Measurements from ENCODE around the gene FTO. TPM values are rescaled to one million over a fixed set of nuclear protein-coding genes. Genes with fewer than 3 reads are reported as not detected.

Gene FTO
- total and polyA plus RNA-seq, 7 experiments from 2014 or later = 47.2 to 104 (median 58.3) TPM

DNA sequence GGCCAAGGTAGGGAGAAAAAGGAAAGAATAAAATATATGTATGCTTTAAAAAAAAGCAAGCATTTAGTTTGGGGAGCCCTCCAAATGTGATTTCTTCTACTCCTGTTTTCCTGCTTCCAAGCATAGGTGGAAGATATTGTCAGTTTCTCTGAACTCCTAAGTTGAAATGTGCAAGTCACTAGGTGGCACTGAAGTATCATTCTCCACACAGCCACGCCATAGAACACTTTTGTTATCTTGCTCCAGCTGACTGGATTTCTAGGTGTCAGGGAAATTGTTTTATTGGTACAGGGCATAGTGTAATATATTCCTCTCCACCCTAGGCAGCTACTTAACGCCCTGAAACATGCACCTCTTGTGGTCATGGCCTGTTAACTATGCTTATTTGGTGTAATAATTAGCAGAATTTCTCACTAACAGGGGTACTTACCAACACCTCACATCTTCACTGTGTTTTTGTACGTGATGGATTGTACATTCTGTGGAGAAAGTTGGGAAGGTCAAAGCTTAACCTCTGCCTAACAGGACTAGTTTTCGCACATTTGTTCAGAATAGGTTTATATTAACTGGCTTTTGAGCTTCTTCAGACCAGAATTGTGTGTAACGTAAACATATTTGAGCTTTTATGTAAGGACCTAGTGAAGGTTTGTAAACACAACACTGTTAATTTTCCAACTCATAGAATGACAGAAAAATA is 69.3 kb downstream of the FTO start:
- Histone ChIP-seq H3K9me3 (ENCODE audit: control insufficient read depth in 2 of 3, low read length in 3 of 3) (no peaks in the 10 kb centered on the region), H3K27ac (ENCODE audit: low read depth, low read length) (no peak overlapping the region), H3K36me3 (ENCODE audit: control insufficient read depth in 2 of 3, insufficient read depth in 3 of 3, low read length in 3 of 3) (no peaks in the 10 kb centered on the region), H3K4me3 (ENCODE audit: low read length) (no peak overlapping the region), H3K27me3 (ENCODE audit: control insufficient read depth in 2 of 2, insufficient read depth in 2 of 2, low read length in 2 of 2) (no peaks in the 10 kb centered on the region), H3K4me1 (ENCODE audit: control insufficient read depth in 2 of 2, insufficient read depth in 2 of 2, low read length in 2 of 2) (peaks cover 0 to 4% of the 10 kb centered on the region in 2 donors)
- ATAC-seq = no peak
- intact Hi-C loops (cut with micrococcal nuclease) = loop anchor here (1.0 to 10.0 kb wide), 5 partner anchors 50 to 1152 kb away; no protein-coding TSS in a partner anchor
- ChIA-PET POLR2A (no interaction called here), CTCF (interaction anchor here (1.0 kb wide), 1 partner anchor 50 kb away, joined by 3 read pairs; no protein-coding TSS in a partner anchor)
- no peak overlapping the region for H3K27ac Mint-ChIP-seq
- no peaks in the 10 kb centered on the region for H3K36me3 Mint-ChIP-seq
- H3K4me3 Mint-ChIP-seq = no peak overlapping the region
- peak in 5 of 9 donors; percentile 2 to 32 (median 25) for DNase-seq
- H3K4me1 Mint-ChIP-seq = peaks cover 13 to 32% (median 26%) of the 10 kb centered on the region in 7 donors
- no peaks in the 10 kb centered on the region for H3K9me3 Mint-ChIP-seq
- no peaks in the 10 kb centered on the region for H3K27me3 Mint-ChIP-seq

DNA sequence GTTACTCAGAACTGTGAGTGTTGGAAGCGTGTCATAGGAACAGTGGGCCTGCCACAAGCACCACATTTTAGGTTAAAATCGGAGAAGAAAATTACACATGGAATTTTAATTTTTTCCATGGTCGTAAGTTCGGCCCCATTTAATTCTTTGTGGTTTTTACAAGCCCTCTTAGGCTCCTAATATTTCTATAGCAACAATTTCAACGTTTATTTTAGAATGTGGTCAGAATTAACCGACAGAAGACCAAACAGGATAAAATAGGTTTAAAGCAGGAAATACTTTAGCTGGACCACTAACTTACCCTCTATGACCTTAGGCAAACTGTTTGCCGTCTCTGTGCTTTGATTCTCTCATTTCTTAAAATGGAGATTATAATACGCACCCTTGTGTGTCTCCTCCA is 69.9 kb downstream of the FTO start:
- H3K27ac ChIP-seq (ENCODE audit: low read depth, low read length) = no peak overlapping the region
- H3K36me3 Mint-ChIP-seq = no peaks in the 10 kb centered on the region
- H3K4me1 ChIP-seq (ENCODE audit: control insufficient read depth in 2 of 2, insufficient read depth in 2 of 2, low read length in 2 of 2) = peaks cover 0 to 4% of the 10 kb centered on the region in 2 donors
- no peak overlapping the region for H3K4me3 Mint-ChIP-seq
- H3K27me3 Mint-ChIP-seq = no peaks in the 10 kb centered on the region
- ChIA-PET POLR2A (no interaction called here), CTCF (interaction anchor here (0.8 to 1.0 kb wide), 2 partner anchors 49 to 290 kb away, joined by 3 read pairs; no protein-coding TSS in a partner anchor)
- no peaks in the 10 kb centered on the region for H3K27me3 ChIP-seq (ENCODE audit: control insufficient read depth in 2 of 2, insufficient read depth in 2 of 2, low read length in 2 of 2)
- H3K9me3 ChIP-seq (ENCODE audit: control insufficient read depth in 2 of 3, low read length in 3 of 3) = no peaks in the 10 kb centered on the region
- intact Hi-C loops (cut with micrococcal nuclease) = loop anchor here (1.0 to 10.0 kb wide), 5 partner anchors 49 to 1151 kb away; no protein-coding TSS in a partner anchor
- peaks cover 13 to 35% (median 22%) of the 10 kb centered on the region in 7 donors for H3K4me1 Mint-ChIP-seq
- no peak overlapping the region for H3K4me3 ChIP-seq (ENCODE audit: low read length)
- no peak for DNase-seq
- no peaks in the 10 kb centered on the region for H3K36me3 ChIP-seq (ENCODE audit: control insufficient read depth in 2 of 3, insufficient read depth in 3 of 3, low read length in 3 of 3)
- no peak overlapping the region for H3K27ac Mint-ChIP-seq
- no peak for ATAC-seq
- no peaks in the 10 kb centered on the region for H3K9me3 Mint-ChIP-seq

DNA sequence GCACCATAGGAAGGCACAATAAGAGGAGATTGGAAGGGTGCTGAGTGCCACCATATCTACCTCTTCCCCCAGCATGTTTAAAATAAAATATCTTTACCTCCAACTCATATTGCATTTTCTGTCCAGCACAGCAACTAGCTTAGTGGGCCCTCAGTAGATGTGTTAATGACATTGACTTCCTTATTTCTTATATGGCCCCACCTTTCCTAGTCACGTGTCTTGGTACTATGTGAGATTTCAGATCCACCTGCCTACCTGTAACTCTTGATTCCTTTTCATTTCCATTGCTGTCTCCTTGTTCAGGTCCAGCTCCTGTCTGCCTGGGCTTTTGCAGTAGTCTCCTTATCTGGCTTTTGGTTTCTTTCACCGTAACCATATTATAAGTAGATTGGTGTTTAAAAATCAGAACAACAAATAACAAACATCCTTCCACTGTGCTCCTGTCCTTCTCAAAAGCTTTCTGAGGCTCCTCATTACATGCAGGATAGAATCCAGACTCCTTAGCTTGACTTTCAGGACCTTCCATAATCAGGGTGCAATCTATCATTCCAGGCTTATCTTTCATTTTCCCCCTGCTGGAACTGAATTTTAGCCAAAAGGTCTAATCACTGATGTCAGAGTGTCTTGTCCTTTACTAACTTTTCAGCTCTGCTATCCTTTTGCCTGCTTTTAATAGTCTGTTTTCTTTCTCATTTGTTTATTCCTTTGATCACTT is 71.3 kb downstream of the FTO start:
- H3K27me3 ChIP-seq (ENCODE audit: control insufficient read depth in 2 of 2, insufficient read depth in 2 of 2, low read length in 2 of 2) = no peaks in the 10 kb centered on the region
- POLR2A ChIA-PET = no interaction called here
- no peaks in the 10 kb centered on the region for H3K36me3 ChIP-seq (ENCODE audit: control insufficient read depth in 2 of 3, insufficient read depth in 3 of 3, low read length in 3 of 3)
- Mint-ChIP-seq H3K27ac (no peak overlapping the region), H3K4me3 (peak overlapping the region in 1 of 10 donors; percentile 4), H3K4me1 (peaks cover 15 to 42% (median 24%) of the 10 kb centered on the region in 7 donors), H3K27me3 (no peaks in the 10 kb centered on the region), H3K9me3 (no peaks in the 10 kb centered on the region), H3K36me3 (no peaks in the 10 kb centered on the region)
- H3K4me3 ChIP-seq (ENCODE audit: low read length) = no peak overlapping the region
- intact Hi-C loops (cut with micrococcal nuclease) = loop anchor here in 1 of 2 donors (10.0 kb wide), 2 partner anchors 110 to 1150 kb away; no protein-coding TSS in a partner anchor
- no peak for ATAC-seq
- H3K9me3 ChIP-seq (ENCODE audit: control insufficient read depth in 2 of 3, low read length in 3 of 3) = no peaks in the 10 kb centered on the region
- no peak for DNase-seq
- H3K4me1 ChIP-seq (ENCODE audit: control insufficient read depth in 2 of 2, insufficient read depth in 2 of 2, low read length in 2 of 2) = peaks cover 0 to 4% of the 10 kb centered on the region in 2 donors
- H3K27ac ChIP-seq (ENCODE audit: low read depth, low read length) = no peak overlapping the region
- CTCF ChIA-PET = interaction anchor here (0.8 to 2.6 kb wide), 2 partner anchors 569 to 1690 kb away, joined by 3 to 7 read pairs; no protein-coding TSS in a partner anchor

DNA sequence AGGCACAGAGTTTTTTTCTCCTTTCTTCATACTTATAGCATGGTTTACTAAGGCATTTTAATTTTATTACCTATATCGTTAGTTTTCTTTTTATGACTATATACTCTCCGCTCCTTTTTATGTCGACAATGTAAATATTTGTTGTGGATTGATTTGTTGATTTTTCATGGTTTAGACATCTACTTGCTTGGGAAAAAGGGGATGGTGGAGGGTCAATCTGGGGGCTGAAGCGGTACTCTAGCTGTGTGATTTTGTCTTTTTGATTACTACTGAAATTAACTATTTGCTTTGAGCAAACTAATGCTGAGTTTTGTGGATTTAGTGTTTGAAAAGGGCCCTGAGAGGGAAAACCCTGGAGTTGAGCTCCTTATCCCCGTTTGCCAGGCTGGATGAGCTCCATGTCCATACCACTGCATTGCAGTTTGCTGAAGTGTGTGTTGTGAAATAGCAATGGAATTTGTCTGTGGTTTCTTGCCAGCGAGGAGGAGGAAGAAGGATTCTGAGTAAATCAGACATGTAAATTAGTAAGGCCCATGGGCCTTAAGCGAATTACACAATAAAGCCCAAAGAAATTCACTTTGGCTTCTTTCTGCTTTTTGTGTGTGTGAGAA is 72.0 kb downstream of the FTO start:
- intact Hi-C loops (cut with micrococcal nuclease) = loop anchor here in 1 of 2 donors (10.0 kb wide), 2 partner anchors 109 to 1149 kb away; no protein-coding TSS in a partner anchor
- Mint-ChIP-seq H3K4me1 (peaks cover 17 to 42% (median 25%) of the 10 kb centered on the region in 7 donors), H3K27me3 (no peaks in the 10 kb centered on the region), H3K4me3 (peak overlapping the region in 1 of 10 donors; percentile 4), H3K36me3 (no peaks in the 10 kb centered on the region), H3K27ac (no peak overlapping the region), H3K9me3 (no peaks in the 10 kb centered on the region)
- ChIA-PET CTCF (interaction anchor here (0.6 to 2.6 kb wide), 2 partner anchors 832 to 1689 kb away, joined by 3 to 7 read pairs; no protein-coding TSS in a partner anchor), POLR2A (no interaction called here)
- H3K27ac ChIP-seq (ENCODE audit: low read depth, low read length) = no peak overlapping the region
- H3K27me3 ChIP-seq (ENCODE audit: control insufficient read depth in 2 of 2, insufficient read depth in 2 of 2, low read length in 2 of 2) = no peaks in the 10 kb centered on the region
- H3K9me3 ChIP-seq (ENCODE audit: control insufficient read depth in 2 of 3, low read length in 3 of 3) = no peaks in the 10 kb centered on the region
- ATAC-seq (no peak), DNase-seq (no peak)
- no peak overlapping the region for H3K4me3 ChIP-seq (ENCODE audit: low read length)
- H3K36me3 ChIP-seq (ENCODE audit: control insufficient read depth in 2 of 3, insufficient read depth in 3 of 3, low read length in 3 of 3) = no peaks in the 10 kb centered on the region
- H3K4me1 ChIP-seq (ENCODE audit: control insufficient read depth in 2 of 2, insufficient read depth in 2 of 2, low read length in 2 of 2) = peaks cover 0 to 4% of the 10 kb centered on the region in 2 donors

DNA sequence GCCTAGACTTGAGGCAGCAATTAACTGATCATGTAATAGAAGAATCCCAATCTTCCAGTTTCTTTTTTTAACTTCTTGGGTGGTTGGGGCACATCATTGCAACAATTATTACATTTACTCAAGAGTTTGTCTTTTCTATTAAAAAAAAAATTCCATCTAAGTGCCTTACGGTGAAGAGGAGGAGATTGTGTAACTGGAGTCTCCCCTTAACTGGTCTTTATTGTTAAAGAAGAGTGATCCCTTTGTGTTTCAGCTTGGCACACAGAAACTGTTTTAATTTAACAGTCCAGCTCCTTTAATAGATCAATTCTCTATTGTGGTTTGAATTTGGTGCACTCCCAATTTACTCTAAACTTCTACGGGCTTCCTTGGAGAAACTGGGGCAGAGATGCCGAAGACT is 75.2 kb downstream of the FTO start:
- POLR2A ChIA-PET = no interaction called here
- intact Hi-C loops (cut with micrococcal nuclease) = loop anchor here in 1 of 2 donors (10.0 kb wide), 2 partner anchors 106 to 1146 kb away; no protein-coding TSS in a partner anchor
- peaks cover 0 to 10% (median 4%) of the 10 kb centered on the region in 5 donors for H3K36me3 Mint-ChIP-seq

DNA sequence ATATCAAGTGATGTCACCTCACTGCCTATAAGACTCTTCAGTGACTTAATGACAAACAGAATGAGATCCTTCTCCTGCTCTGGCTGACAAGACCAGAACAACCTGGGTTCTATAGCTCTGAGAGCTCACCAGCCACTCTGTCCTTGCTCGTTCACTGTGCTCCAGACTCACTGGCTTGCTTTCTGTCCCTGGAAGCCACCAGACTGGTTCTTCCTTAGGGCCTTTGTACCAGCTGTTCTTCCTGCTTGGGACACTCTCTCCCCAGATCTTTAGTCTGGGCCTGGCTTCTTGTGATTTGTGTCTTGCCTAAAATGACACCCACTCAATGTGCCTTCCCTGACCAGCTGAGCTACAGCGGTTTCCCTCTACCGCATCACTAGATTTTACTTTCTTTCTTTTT is 76.1 kb downstream of the FTO start:
- Mint-ChIP-seq H3K27ac (peak overlapping the region in 1 of 9 donors; percentile 6), H3K4me1 (peaks cover 15 to 63% (median 35%) of the 10 kb centered on the region in 7 donors), H3K4me3 (no peak overlapping the region), H3K9me3 (no peaks in the 10 kb centered on the region), H3K36me3 (peaks cover 0 to 10% (median 4%) of the 10 kb centered on the region in 5 donors), H3K27me3 (no peaks in the 10 kb centered on the region)
- no peak for ATAC-seq
- POLR2A ChIA-PET = no interaction called here
- no peaks in the 10 kb centered on the region for H3K27me3 ChIP-seq (ENCODE audit: control insufficient read depth in 2 of 2, insufficient read depth in 2 of 2, low read length in 2 of 2)
- no peak for DNase-seq
- intact Hi-C loops (cut with micrococcal nuclease) = no loop called here
- no peaks in the 10 kb centered on the region for H3K4me1 ChIP-seq (ENCODE audit: control insufficient read depth in 2 of 2, insufficient read depth in 2 of 2, low read length in 2 of 2)
- no peak overlapping the region for H3K27ac ChIP-seq (ENCODE audit: low read depth, low read length)
- H3K36me3 ChIP-seq (ENCODE audit: control insufficient read depth in 2 of 3, insufficient read depth in 3 of 3, low read length in 3 of 3) = no peaks in the 10 kb centered on the region
- CTCF ChIA-PET = no interaction called here
- no peak overlapping the region for H3K4me3 ChIP-seq (ENCODE audit: low read length)
- H3K9me3 ChIP-seq (ENCODE audit: control insufficient read depth in 2 of 3, low read length in 3 of 3) = no peaks in the 10 kb centered on the region

More for the DNA sequence above, 75.2 kb downstream of the FTO start:
- Mint-ChIP-seq H3K27ac (no peak overlapping the region), H3K4me3 (no peak overlapping the region), H3K9me3 (no peaks in the 10 kb centered on the region), H3K4me1 (peaks cover 19 to 66% (median 43%) of the 10 kb centered on the region in 7 donors), H3K27me3 (no peaks in the 10 kb centered on the region)
- Histone ChIP-seq H3K4me3 (ENCODE audit: low read length) (no peak overlapping the region), H3K4me1 (ENCODE audit: control insufficient read depth in 2 of 2, insufficient read depth in 2 of 2, low read length in 2 of 2) (no peaks in the 10 kb centered on the region), H3K36me3 (ENCODE audit: control insufficient read depth in 2 of 3, insufficient read depth in 3 of 3, low read length in 3 of 3) (no peaks in the 10 kb centered on the region), H3K27ac (ENCODE audit: low read depth, low read length) (no peak overlapping the region), H3K9me3 (ENCODE audit: control insufficient read depth in 2 of 3, low read length in 3 of 3) (no peaks in the 10 kb centered on the region), H3K27me3 (ENCODE audit: control insufficient read depth in 2 of 2, insufficient read depth in 2 of 2, low read length in 2 of 2) (no peaks in the 10 kb centered on the region)
- DNase-seq (no peak), ATAC-seq (no peak)
- CTCF ChIA-PET = interaction anchor here (0.7 kb wide), 1 partner anchor 184 kb away, joined by 3 read pairs; no protein-coding TSS in a partner anchor

Measured in naive thymus-derived CD4-positive, alpha-beta T cell (primary cell).